Gastrocnemius medialis (tissue), 4 donors: Measurements from ENCODE around the gene CLVS2. TPM values are rescaled to one million over a fixed set of nuclear protein-coding genes. Genes with fewer than 3 reads are reported as not detected.

Source experiments
- ATAC-seq, 2 donors: fragments of 150-250 bp; one replicate each; pipeline ENCODE4 v1.9.1; 2016
- DNase-seq, 2 donors: peaks; one replicate each; pipeline ENCODE4 v3.0.0-alpha.2; 2019
- H3K27ac ChIP-seq, 4 donors: fragments of 200-600 bp; sonication (generic); 1 replicate in 1 of 4; 2 replicates in 3 of 4; pipeline ENCODE4 v1.5.1; 2016 to 2018; ENCODE audit warnings: mild to moderate bottlenecking in 2 of 4, moderate library complexity in 1 of 4
- H3K27me3 ChIP-seq, 3 donors: fragments of 200-600 bp; sonication (generic) in 2 of 3; 1 replicate in 1 of 3; 2 replicates in 2 of 3; pipeline versions ENCODE4 v1.5.1 to v1.6.0; 2016 to 2019; ENCODE audit warnings: mild to moderate bottlenecking in 1 of 3, moderate library complexity in 1 of 3
- H3K36me3 ChIP-seq, 2 donors: fragments of 200-600 bp; sonication (generic) in 1 of 2; one replicate each; pipeline ENCODE4 v1.5.1; 2017 to 2018
- H3K4me1 ChIP-seq, 2 donors: fragments of 200-600 bp; sonication (generic) in 1 of 2; one replicate each; pipeline ENCODE4 v1.5.1; 2016 to 2017; ENCODE audit warnings: mild to moderate bottlenecking in 2 of 2
- H3K4me3 ChIP-seq, 4 donors: fragments of 200-600 bp; sonication (generic) in 3 of 4; 1 replicate in 1 of 4; 2 replicates in 3 of 4; pipeline ENCODE4 v1.5.1; 2016 to 2019; ENCODE audit warnings: mild to moderate bottlenecking in 2 of 4
- H3K9me3 ChIP-seq, 3 donors: fragments of 200-600 bp; sonication (generic) in 2 of 3; 1 replicate in 1 of 3; 2 replicates in 2 of 3; pipeline ENCODE4 v1.5.1; 2016 to 2019
- CTCF ChIP-seq, 5 experiments: fragments of 450-650 bp in 3 of 5; fragments of 200-600 bp in 2 of 5; sonication (generic) in 2 of 5; IDR thresholded peaks in 4 of 5; conservative IDR thresholded peaks in 1 of 5; 1 replicate in 4 of 5; 2 replicates in 1 of 5; pipeline ENCODE4 v1.5.1; 2016 to 2019; ENCODE audit warnings: antibody characterized with exemption in 5 of 5, mild to moderate bottlenecking in 3 of 5, moderate library complexity in 3 of 5
- POLR2A ChIP-seq, 2 donors: fragments of 450-650 bp; IDR thresholded peaks; one replicate each; pipeline ENCODE4 v1.6.1; 2017; ENCODE audit warnings: antibody characterized with exemption in 2 of 2, mild to moderate bottlenecking in 2 of 2, moderate library complexity in 2 of 2
- in situ Hi-C, 4 donors: fragments of 200-750 bp; cut with MboI; loops; one replicate each; pipeline versions ENCODE4 v1.15.0 to v1.8.0; 2017; ENCODE audit warnings: low sequenced_read_pairs in 4 of 4
- intact Hi-C: fragments of 100-400 bp; cut with DNase I; formaldehyde crosslinking; loops from one replicate; pipeline ENCODE4 v1.15.1; 2023; ENCODE audit warnings: low total_unique reads
- total RNA-seq, 4 donors: library from RNA; depleted of rRNA; stranded (reverse); fragments of >200 nt; gene quantifications; one replicate each; pipeline versions ENCODE4 v1.1.0 to v1.2.3, GENCODE V29; 2016

CLVS2 gene
- total RNA-seq, 4 donors from 2014 or later = 0.20 to 0.88 (median 0.61) TPM

DNA sequence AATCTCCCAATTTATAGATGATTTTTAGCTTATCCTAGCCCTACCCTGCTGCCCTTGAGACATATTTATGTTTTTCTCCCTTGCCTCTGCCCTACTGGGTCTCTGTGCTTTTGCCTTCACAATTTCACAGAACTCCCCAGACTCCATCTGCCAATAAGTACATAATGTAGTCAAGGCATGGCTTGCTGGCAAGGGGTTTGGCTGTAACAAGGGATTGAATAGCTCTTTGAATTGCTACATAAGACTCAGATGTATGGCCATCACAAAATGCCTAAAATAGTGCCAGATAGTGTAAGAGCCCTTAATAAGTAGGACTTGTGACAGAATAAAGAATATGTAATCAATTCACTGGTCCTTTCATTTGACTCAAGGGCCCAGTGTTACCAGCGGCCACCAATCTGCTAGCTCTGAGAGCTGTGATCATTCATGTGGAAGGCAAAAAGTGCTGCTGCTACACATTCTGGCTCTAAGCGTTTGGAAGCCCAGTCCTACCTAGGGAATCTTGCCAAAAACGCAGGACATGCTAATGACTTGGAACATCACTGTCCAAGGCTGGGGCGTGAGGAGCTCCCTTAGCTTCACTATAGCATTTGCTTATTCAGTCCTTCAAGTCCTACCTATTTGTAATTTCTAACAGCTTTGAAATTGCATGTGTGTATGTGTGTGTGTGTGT, 20.5 kb downstream of the CLVS2 start:
- Histone ChIP-seq H3K4me3 (no peak overlapping the region), H3K27me3 (no peaks in the 10 kb centered on the region), H3K27ac (no peak overlapping the region), H3K9me3 (no peaks in the 10 kb centered on the region), H3K4me1 (no peaks in the 10 kb centered on the region), H3K36me3 (no peaks in the 10 kb centered on the region)
- DNase-seq (no peak), ATAC-seq (no peak)
- TF ChIP-seq POLR2A (IDR thresholded peaks at IDR 0.05) = no peak
- no peak for TF ChIP-seq CTCF (IDR thresholded peaks at IDR 0.05 in 4 of 5, conservative IDR thresholded peaks at IDR 0.05 in 1 of 5)
- in situ Hi-C loops (no loop called here), intact Hi-C loops (no loop called here)

GRCh38 chr6:123017104-123017682, 21.2 kb downstream of the CLVS2 start:
- Histone ChIP-seq H3K4me1 (no peaks in the 10 kb centered on the region), H3K27me3 (no peaks in the 10 kb centered on the region), H3K4me3 (no peak overlapping the region), H3K36me3 (no peaks in the 10 kb centered on the region), H3K27ac (no peak overlapping the region), H3K9me3 (no peaks in the 10 kb centered on the region)
- intact Hi-C loops (no loop called here), in situ Hi-C loops (no loop called here)
- TF ChIP-seq CTCF (IDR thresholded peaks at IDR 0.05 in 4 of 5, conservative IDR thresholded peaks at IDR 0.05 in 1 of 5) = no peak
- no peak for TF ChIP-seq POLR2A (IDR thresholded peaks at IDR 0.05)
- no peak for ATAC-seq
- DNase-seq = no peak

- DNase-seq = no peak
- no peak overlapping the region for H3K4me3 ChIP-seq
- no peak for ATAC-seq
- in situ Hi-C loops = no loop called here
- intact Hi-C loops = no loop called here
- no peaks in the 10 kb centered on the region for H3K27me3 ChIP-seq
- H3K9me3 ChIP-seq = no peaks in the 10 kb centered on the region
- no peak overlapping the region for H3K27ac ChIP-seq
- no peaks in the 10 kb centered on the region for H3K36me3 ChIP-seq
- H3K4me1 ChIP-seq = no peaks in the 10 kb centered on the region
- TF ChIP-seq POLR2A (IDR thresholded peaks at IDR 0.05) (no peak), CTCF (IDR thresholded peaks at IDR 0.05 in 4 of 5, conservative IDR thresholded peaks at IDR 0.05 in 1 of 5) (no peak)
Measured at GRCh38 chr6:123022975-123023374, 26.9 kb downstream of the CLVS2 start.

GRCh38 chr6:123024976-123025375, 28.9 kb downstream of the CLVS2 start:
- in situ Hi-C loops = no loop called here
- Histone ChIP-seq H3K9me3 (no peaks in the 10 kb centered on the region), H3K4me3 (no peak overlapping the region), H3K27ac (no peak overlapping the region), H3K27me3 (no peaks in the 10 kb centered on the region), H3K4me1 (no peaks in the 10 kb centered on the region), H3K36me3 (no peaks in the 10 kb centered on the region)
- DNase-seq (no peak), ATAC-seq (no peak)
- intact Hi-C loops = no loop called here
- TF ChIP-seq CTCF (IDR thresholded peaks at IDR 0.05 in 4 of 5, conservative IDR thresholded peaks at IDR 0.05 in 1 of 5) = no peak
- no peak for TF ChIP-seq POLR2A (IDR thresholded peaks at IDR 0.05)
